Gastrocnemius medialis (tissue), 4 donors: ENCODE data around the gene RAMP2. TPM values are rescaled to one million over a fixed set of nuclear protein-coding genes. Genes with fewer than 3 reads are reported as not detected.

Experiments
- ATAC-seq, 2 donors: fragments of 150-250 bp; one replicate each; pipeline ENCODE4 v1.9.1; 2016
- DNase-seq, 2 donors: peaks; one replicate each; pipeline ENCODE4 v3.0.0-alpha.2; 2019
- H3K27ac ChIP-seq, 4 donors: fragments of 200-600 bp; sonication (generic); 1 replicate in 1 of 4; 2 replicates in 3 of 4; pipeline ENCODE4 v1.5.1; 2016 to 2018; ENCODE audit warnings: mild to moderate bottlenecking in 2 of 4, moderate library complexity in 1 of 4
- H3K27me3 ChIP-seq, 3 donors: fragments of 200-600 bp; sonication (generic) in 2 of 3; 1 replicate in 1 of 3; 2 replicates in 2 of 3; pipeline versions ENCODE4 v1.5.1 to v1.6.0; 2016 to 2019; ENCODE audit warnings: mild to moderate bottlenecking in 1 of 3, moderate library complexity in 1 of 3
- H3K36me3 ChIP-seq, 2 donors: fragments of 200-600 bp; sonication (generic) in 1 of 2; one replicate each; pipeline ENCODE4 v1.5.1; 2017 to 2018
- H3K4me1 ChIP-seq, 2 donors: fragments of 200-600 bp; sonication (generic) in 1 of 2; one replicate each; pipeline ENCODE4 v1.5.1; 2016 to 2017; ENCODE audit warnings: mild to moderate bottlenecking in 2 of 2
- H3K4me3 ChIP-seq, 4 donors: fragments of 200-600 bp; sonication (generic) in 3 of 4; 1 replicate in 1 of 4; 2 replicates in 3 of 4; pipeline ENCODE4 v1.5.1; 2016 to 2019; ENCODE audit warnings: mild to moderate bottlenecking in 2 of 4
- H3K9me3 ChIP-seq, 3 donors: fragments of 200-600 bp; sonication (generic) in 2 of 3; 1 replicate in 1 of 3; 2 replicates in 2 of 3; pipeline ENCODE4 v1.5.1; 2016 to 2019
- POLR2A ChIP-seq, 2 donors: fragments of 450-650 bp; IDR thresholded peaks; one replicate each; pipeline ENCODE4 v1.6.1; 2017; ENCODE audit warnings: antibody characterized with exemption in 2 of 2, mild to moderate bottlenecking in 2 of 2, moderate library complexity in 2 of 2
- in situ Hi-C, 4 donors: fragments of 200-750 bp; cut with MboI; loops; one replicate each; pipeline versions ENCODE4 v1.15.0 to v1.8.0; 2017; ENCODE audit warnings: low sequenced_read_pairs in 4 of 4
- intact Hi-C: fragments of 100-400 bp; cut with DNase I; formaldehyde crosslinking; loops from one replicate; pipeline ENCODE4 v1.15.1; 2023; ENCODE audit warnings: low total_unique reads
- total RNA-seq, 4 donors: library from RNA; depleted of rRNA; stranded (reverse); fragments of >200 nt; gene quantifications; one replicate each; pipeline versions ENCODE4 v1.1.0 to v1.2.3, GENCODE V29; 2016
- TF ChIP-seq, protein P1 (sequence below), 5 experiments: fragments of 450-650 bp in 3 of 5; fragments of 200-600 bp in 2 of 5; sonication (generic) in 2 of 5; IDR thresholded peaks in 4 of 5; conservative IDR thresholded peaks in 1 of 5; 1 replicate in 4 of 5; 2 replicates in 1 of 5; pipeline ENCODE4 v1.5.1; 2016 to 2019; ENCODE audit warnings: antibody characterized with exemption in 5 of 5, mild to moderate bottlenecking in 3 of 5, moderate library complexity in 3 of 5

The RAMP2 gene
- total RNA-seq, 4 donors from 2014 or later = 17.5 to 31.2 (median 20.7) TPM

- Histone ChIP-seq H3K27me3 (no peaks in the 10 kb centered on the region), H3K27ac (no peak overlapping the region), H3K4me3 (no peak overlapping the region), H3K4me1 (peaks cover 0 to 3% of the 10 kb centered on the region in 2 donors), H3K9me3 (no peaks in the 10 kb centered on the region), H3K36me3 (no peaks in the 10 kb centered on the region)
- no peak for DNase-seq
- in situ Hi-C loops (no loop called here), intact Hi-C loops (no loop called here)
- TF ChIP-seq, protein P1, sequence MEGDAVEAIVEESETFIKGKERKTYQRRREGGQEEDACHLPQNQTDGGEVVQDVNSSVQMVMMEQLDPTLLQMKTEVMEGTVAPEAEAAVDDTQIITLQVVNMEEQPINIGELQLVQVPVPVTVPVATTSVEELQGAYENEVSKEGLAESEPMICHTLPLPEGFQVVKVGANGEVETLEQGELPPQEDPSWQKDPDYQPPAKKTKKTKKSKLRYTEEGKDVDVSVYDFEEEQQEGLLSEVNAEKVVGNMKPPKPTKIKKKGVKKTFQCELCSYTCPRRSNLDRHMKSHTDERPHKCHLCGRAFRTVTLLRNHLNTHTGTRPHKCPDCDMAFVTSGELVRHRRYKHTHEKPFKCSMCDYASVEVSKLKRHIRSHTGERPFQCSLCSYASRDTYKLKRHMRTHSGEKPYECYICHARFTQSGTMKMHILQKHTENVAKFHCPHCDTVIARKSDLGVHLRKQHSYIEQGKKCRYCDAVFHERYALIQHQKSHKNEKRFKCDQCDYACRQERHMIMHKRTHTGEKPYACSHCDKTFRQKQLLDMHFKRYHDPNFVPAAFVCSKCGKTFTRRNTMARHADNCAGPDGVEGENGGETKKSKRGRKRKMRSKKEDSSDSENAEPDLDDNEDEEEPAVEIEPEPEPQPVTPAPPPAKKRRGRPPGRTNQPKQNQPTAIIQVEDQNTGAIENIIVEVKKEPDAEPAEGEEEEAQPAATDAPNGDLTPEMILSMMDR (IDR thresholded peaks at IDR 0.05 in 4 of 5, conservative IDR thresholded peaks at IDR 0.05 in 1 of 5) = no peak
- ATAC-seq = no peak
Measured at GRCh38 chr17:42803074-42803883, 42.3 kb downstream of the RAMP2 start.

GRCh38 chr17:42804918-42805367, 43.9 kb downstream of the RAMP2 start:
- peaks cover 0 to 3% of the 10 kb centered on the region in 2 donors for H3K36me3 ChIP-seq
- in situ Hi-C loops = no loop called here
- H3K27ac ChIP-seq = no peak overlapping the region
- DNase-seq = no peak
- H3K4me1 ChIP-seq = no peaks in the 10 kb centered on the region
- no peak for TF ChIP-seq POLR2A (IDR thresholded peaks at IDR 0.05)
- TF ChIP-seq, protein P1 (IDR thresholded peaks at IDR 0.05 in 4 of 5, conservative IDR thresholded peaks at IDR 0.05 in 1 of 5) = no peak
- no peak overlapping the region for H3K4me3 ChIP-seq
- intact Hi-C loops = no loop called here
- no peaks in the 10 kb centered on the region for H3K27me3 ChIP-seq
- ATAC-seq = no peak
- H3K9me3 ChIP-seq = no peaks in the 10 kb centered on the region

DNA sequence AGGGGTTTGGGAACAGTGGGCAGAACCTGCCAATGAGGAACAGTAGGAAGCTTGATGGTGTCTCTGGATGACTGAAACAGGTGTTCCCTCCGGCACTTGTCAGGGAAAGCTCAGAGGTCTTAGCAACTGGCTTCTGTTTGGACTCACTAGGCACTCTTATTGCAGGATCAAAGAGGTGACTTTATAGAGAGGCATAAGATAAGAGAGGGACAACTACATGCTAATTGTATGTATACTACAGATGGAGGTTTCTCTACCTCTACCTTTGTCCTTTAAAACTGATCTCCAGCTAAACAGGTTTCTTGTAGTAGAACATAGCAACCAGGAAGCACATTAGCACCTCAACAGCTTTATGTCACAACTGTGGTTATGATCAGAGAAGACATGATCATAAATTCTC, 45.2 kb downstream of the RAMP2 start:
- Histone ChIP-seq H3K27ac (no peak overlapping the region), H3K9me3 (no peaks in the 10 kb centered on the region), H3K36me3 (peaks cover 0 to 16% of the 10 kb centered on the region in 2 donors), H3K4me1 (no peaks in the 10 kb centered on the region), H3K4me3 (no peak overlapping the region), H3K27me3 (no peaks in the 10 kb centered on the region)
- intact Hi-C loops (no loop called here), in situ Hi-C loops (no loop called here)
- ATAC-seq = no peak
- no peak for DNase-seq
- TF ChIP-seq, protein P1 (IDR thresholded peaks at IDR 0.05 in 4 of 5, conservative IDR thresholded peaks at IDR 0.05 in 1 of 5) = no peak
- TF ChIP-seq POLR2A (IDR thresholded peaks at IDR 0.05) = no peak

DNA sequence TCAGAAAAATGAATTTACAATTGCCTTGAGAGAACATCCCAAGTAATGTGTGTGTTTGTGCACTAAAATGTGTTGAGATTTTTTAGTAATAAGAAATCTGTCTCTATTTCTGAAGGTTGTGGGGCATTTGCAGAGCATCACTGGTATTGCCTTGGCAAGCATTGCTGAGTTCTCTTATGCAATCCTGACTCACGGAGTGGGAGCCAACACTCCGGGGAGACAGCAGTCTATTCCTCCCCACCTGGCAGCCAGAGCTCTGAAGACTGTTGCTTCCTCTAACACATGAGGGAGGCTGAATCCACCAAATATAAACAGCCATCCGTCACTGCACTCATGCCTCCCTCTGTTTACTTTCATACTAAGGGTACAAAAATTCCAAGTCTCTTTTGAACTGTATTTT, 48.2 kb downstream of the RAMP2 start:
- DNase-seq (peak; percentile 24 to 60), ATAC-seq (peak; percentile 70 to 91)
- in situ Hi-C loops (no loop called here), intact Hi-C loops (no loop called here)
- H3K27ac ChIP-seq = no peak overlapping the region
- TF ChIP-seq, protein P1 (IDR thresholded peaks at IDR 0.05 in 4 of 5, conservative IDR thresholded peaks at IDR 0.05 in 1 of 5) = no peak
- no peak for TF ChIP-seq POLR2A (IDR thresholded peaks at IDR 0.05)
- H3K4me3 ChIP-seq = no peak overlapping the region
- H3K27me3 ChIP-seq = no peaks in the 10 kb centered on the region
- H3K9me3 ChIP-seq = no peaks in the 10 kb centered on the region
- H3K4me1 ChIP-seq = no peaks in the 10 kb centered on the region
- peaks cover 6 to 45% of the 10 kb centered on the region in 2 donors for H3K36me3 ChIP-seq

Other genes starting within 250 kb of the RAMP2 start
- 10 to 100 TPM; 16.4 to 30.1 (median 24.1) TPM for gene NAGLU, start 225.0 kb upstream of the RAMP2 start, total RNA-seq
- under 1 TPM in 3 of 4 donors, not detected in 1; 0.33 to 0.66 (median 0.47) TPM for gene HSD17B1, start 208.3 kb upstream of the RAMP2 start, total RNA-seq
- gene COASY, start 199.1 kb upstream of the RAMP2 start, total RNA-seq = 10 to 100 TPM; 22.4 to 39.9 (median 27.5) TPM
- 10 to 100 TPM; 49.7 to 81.9 (median 53.8) TPM for gene MLX, start 194.1 kb upstream of the RAMP2 start, total RNA-seq
- gene PSMC3IP, start 183.5 kb upstream of the RAMP2 start, total RNA-seq = 1 to 10 TPM in 2 of 4 donors, under 1 TPM in 2; 0.46 to 2.7 (median 1.4) TPM
- 10 to 100 TPM; 50.7 to 65.5 (median 60.5) TPM for gene RETREG3, start 151.9 kb upstream of the RAMP2 start, total RNA-seq
- 100 to 1,000 TPM in 1 of 4 donors, 10 to 100 TPM in 3; 54.7 to 125 (median 91.7) TPM for gene TUBG1, start 151.5 kb upstream of the RAMP2 start, total RNA-seq
- 1 to 10 TPM; 3.9 to 5.2 (median 4.2) TPM for gene TUBG2, start 101.9 kb upstream of the RAMP2 start, total RNA-seq
- 10 to 100 TPM; 13.4 to 36.0 (median 31.3) TPM for gene PLEKHH3, start 84.2 kb upstream of the RAMP2 start, total RNA-seq
- gene CCR10, start 79.4 kb upstream of the RAMP2 start, total RNA-seq = 1 to 10 TPM; 2.0 to 4.6 (median 4.0) TPM
- under 1 TPM; 0.22 to 0.41 (median 0.40) TPM for gene CNTNAP1, start 78.7 kb upstream of the RAMP2 start, total RNA-seq
- gene EZH1, start 16.2 kb upstream of the RAMP2 start, total RNA-seq = 10 to 100 TPM; 32.6 to 55.2 (median 47.5) TPM
- 10 to 100 TPM; 44.8 to 54.6 (median 53.5) TPM for gene VPS25, start 12.2 kb downstream of the RAMP2 start, total RNA-seq
- gene WNK4, start 19.4 kb downstream of the RAMP2 start, total RNA-seq = not detected
- gene COA3, start 37.5 kb downstream of the RAMP2 start, total RNA-seq = 100 to 1,000 TPM in 1 of 4 donors, 10 to 100 TPM in 3; 76.2 to 104 (median 86.8) TPM
- not detected for gene CNTD1, start 37.6 kb downstream of the RAMP2 start, total RNA-seq
- gene BECN1, start 63.1 kb downstream of the RAMP2 start, total RNA-seq = 100 to 1,000 TPM in 1 of 4 donors, 10 to 100 TPM in 3; 82.3 to 102 (median 88.0) TPM
- 100 to 1,000 TPM in 1 of 4 donors, 10 to 100 TPM in 3; 84.2 to 101 (median 88.7) TPM for gene PSME3, start 72.2 kb downstream of the RAMP2 start, total RNA-seq
- 1 to 10 TPM in 2 of 4 donors, under 1 TPM in 2; 0.81 to 1.2 (median 1.0) TPM for gene AOC2, start 83.4 kb downstream of the RAMP2 start, total RNA-seq
- 1 to 10 TPM; 2.2 to 7.2 (median 4.2) TPM for gene AOC3, start 90.0 kb downstream of the RAMP2 start, total RNA-seq
- under 1 TPM in 2 of 4 donors, not detected in 2; 0.36 to 0.47 TPM for gene G6PC1, start 139.6 kb downstream of the RAMP2 start, total RNA-seq
- gene AARSD1, start 203.2 kb downstream of the RAMP2 start, total RNA-seq = 10 to 100 TPM; 21.4 to 30.1 (median 26.5) TPM
- 10 to 100 TPM; 29.1 to 68.3 (median 31.0) TPM for gene PTGES3L, start 218.9 kb downstream of the RAMP2 start, total RNA-seq
- 10 to 100 TPM; 13.8 to 19.8 (median 16.4) TPM for gene RUNDC1, start 219.3 kb downstream of the RAMP2 start, total RNA-seq
- 1,000 to 10,000 TPM in 2 of 4 donors, 100 to 1,000 TPM in 2; 800 to 1,300 (median 1,077) TPM for gene RPL27, start 237.2 kb downstream of the RAMP2 start, total RNA-seq
- gene IFI35, start 245.6 kb downstream of the RAMP2 start, total RNA-seq = 10 to 100 TPM in 1 of 4 donors, 1 to 10 TPM in 3; 1.3 to 11.0 (median 4.0) TPM